GM19468 (cell line): ENCODE data around the gene C1orf35.
A peak's percentile ranks its signal among the peaks of the same experiment; 100 is the strongest.

Experiments used
- ATAC-seq: cut with Tn5 transposase; IDR thresholded peaks from one replicate; pipeline ENCODE4 v1.9.1; 2021; ENCODE audit warnings: mild to moderate bottlenecking, moderate library complexity, moderate number of reproducible peaks; ENCODE audit not compliant: unreplicated experiment; ENCODE audit errors: extremely low read depth

C1orf35 gene

GRCh38 chr1:228082918-228083870, 19.9 kb downstream of the C1orf35 start:
- ATAC-seq = no peak

DNA sequence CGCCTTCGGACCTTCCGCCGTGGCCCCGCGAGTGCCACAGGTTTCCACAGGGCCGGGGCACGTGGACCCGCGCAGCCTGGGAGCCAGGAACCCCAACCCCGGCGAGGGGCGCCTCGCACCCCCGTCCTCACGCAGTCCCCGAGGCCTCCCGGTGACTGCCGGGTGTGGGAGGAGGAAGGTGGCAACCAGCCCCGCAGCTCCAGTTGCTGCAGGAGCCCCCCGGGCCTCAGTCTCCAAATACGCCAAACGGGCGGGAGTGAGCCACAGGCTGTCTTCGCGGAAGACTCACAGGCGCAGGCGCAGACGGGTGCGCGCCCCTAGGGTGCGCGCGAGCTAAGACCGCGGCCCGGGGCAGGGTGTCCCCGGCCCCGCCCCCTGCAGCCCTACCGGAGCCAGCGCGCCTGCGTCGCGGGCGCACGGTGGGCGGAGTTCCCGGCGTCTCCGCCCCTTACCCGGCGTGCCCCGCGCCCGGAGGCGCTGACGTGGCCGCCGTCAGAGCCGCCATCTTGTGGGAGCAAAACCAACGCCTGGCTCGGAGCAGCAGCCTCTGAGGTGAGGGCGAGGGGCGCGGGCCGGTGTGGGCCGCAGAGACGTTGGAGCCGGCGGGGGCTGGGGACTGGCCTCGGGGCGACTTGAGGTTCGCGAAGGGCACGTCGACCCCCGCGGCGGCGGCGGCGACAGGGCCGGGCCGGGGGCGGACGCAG, 20.8 kb downstream of the C1orf35 start, which contains the start of gene ARF1:
ARF1 (plus strand) TSS at position 495 of the 704 bp plus-strand sequence. CDS start 14,407 bp downstream, outside the sequence.
- ATAC-seq = peak; percentile 56

GRCh38 chr1:228081578-228082213, 21.4 kb downstream of the C1orf35 start:
- no peak for ATAC-seq

GRCh38 chr1:228081144-228081543, 22.0 kb downstream of the C1orf35 start:
- ATAC-seq = no peak

DNA sequence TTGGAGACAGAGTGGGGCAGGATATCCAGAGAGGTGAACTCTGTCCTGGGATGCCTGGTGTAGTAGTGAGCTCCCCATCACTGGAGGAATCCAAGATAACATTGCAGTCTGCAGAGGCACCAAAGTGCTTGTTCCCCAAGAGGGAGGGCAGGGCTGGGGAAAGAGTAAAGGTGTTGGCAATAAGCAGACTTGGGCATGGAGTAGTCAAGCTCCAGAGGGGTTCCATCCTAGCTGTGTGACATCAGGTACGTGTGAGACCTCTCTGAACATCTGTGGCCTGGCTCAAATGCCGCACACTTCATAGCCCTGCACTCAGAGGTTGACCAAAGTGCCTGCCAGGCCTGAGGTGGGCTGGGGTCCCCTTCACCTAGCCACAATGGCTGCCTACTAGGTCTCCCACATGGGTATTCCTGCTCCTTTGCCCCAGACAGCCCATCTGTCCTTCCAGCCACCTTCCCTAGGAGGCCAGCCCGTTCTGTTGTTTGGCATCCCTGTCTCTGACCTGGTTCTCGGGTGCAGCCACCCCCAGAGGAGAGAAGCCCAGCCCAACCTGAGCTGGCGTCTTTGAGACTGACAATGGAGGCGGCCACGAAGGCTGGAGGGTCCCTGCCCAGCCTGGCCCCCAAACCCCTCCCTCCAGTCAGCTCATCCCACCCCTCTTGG, 23.4 kb downstream of the C1orf35 start:
- ATAC-seq = no peak

DNA sequence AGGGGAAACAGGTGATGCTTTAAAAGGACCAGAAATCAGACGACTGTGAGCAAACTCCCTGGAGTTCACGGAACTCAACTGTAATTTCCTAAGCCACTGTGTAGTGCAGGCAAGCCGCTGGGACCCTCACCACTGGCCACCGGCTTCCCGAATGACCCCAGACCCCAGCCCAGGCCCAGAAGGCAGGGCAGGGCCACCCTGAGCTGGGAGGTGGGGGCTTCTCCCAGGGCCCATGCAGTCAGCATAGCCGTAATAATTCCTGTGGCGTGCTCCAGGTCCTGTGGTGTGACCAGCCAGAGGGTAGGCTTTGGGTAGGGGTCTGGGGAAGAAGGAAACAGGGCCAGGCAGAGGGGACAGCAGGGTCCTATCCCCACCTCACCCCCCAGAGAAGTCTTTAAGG, 24.1 kb downstream of the C1orf35 start:
- no peak for ATAC-seq

- ATAC-seq = no peak
These were observed 25.4 kb downstream of the C1orf35 start for GRCh38 chr1:228077565-228078330.

GRCh38 chr1:228076796-228077430, 26.2 kb downstream of the C1orf35 start:
- no peak for ATAC-seq

GRCh38 chr1:228075801-228076271, 27.3 kb downstream of the C1orf35 start:
- no peak for ATAC-seq

DNA sequence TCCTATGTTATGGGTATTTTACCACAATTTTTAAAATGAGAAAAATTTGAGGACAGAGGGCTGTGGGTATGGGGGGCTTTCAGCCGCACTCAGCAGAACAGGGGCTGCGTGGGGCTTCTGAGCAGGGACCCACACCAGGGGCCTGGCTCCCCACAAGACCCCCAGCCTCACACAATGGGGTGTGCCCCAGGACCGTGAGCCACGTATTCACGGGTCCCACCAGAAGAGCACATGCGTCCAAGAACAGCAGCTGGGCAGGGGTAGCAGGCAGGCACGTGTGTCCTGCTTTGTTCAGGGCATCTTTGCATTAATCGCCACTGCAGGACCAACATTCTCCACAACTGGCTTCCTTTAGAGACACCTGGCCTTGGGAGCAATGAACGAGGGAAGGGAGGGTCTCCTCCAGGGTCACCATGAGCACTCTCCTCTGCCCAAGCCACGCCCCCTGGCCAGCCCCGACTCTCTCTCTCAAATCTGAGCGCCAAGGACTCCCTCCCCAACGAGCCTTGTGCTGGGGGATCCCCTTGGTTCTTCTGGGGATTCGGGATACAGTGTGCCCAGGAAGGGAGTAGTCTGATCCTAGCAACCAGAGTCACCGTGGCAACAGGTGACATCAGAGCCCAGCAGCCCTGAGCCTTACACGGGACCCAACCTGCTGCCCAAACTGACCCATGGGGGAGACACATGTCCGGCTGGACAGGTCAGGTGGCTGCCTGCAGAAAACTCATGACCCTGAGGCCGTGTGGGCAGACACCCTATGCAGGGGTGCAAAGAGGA, 28.0 kb downstream of the C1orf35 start:
- ATAC-seq = no peak

DNA sequence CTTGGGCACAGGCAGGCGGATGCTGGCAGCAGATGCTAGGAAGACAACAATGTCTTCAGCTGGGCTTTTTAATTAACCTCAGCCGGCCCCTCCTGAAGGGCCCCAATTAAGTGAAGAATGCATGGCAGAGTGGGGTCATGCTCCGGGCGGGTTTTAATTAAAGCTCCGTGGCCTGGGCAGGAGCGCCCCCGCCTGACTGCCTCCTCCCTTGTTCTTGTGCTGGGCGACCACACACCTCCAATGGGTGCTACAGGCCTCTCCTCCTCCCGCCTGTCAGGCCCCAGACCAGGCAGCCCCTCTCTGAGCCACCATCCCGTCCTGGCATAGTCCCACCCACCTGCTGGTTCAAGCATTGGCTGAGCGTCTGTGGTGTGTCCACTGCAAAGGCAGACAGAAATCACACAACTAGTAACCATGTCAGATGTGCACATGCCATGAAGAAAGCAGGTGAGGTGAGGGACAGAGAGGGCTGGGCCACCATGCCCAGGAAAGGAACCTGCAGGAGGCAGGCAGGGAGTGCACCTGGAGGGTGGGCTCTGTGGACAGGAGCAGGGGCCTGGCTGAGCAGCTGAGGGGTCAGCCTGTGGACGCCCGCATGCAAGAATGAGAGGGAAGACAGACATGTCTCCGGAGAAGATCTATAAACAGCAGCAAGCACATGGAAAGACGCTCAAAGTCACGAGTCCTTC, 29.1 kb downstream of the C1orf35 start:
- no peak for ATAC-seq

DNA sequence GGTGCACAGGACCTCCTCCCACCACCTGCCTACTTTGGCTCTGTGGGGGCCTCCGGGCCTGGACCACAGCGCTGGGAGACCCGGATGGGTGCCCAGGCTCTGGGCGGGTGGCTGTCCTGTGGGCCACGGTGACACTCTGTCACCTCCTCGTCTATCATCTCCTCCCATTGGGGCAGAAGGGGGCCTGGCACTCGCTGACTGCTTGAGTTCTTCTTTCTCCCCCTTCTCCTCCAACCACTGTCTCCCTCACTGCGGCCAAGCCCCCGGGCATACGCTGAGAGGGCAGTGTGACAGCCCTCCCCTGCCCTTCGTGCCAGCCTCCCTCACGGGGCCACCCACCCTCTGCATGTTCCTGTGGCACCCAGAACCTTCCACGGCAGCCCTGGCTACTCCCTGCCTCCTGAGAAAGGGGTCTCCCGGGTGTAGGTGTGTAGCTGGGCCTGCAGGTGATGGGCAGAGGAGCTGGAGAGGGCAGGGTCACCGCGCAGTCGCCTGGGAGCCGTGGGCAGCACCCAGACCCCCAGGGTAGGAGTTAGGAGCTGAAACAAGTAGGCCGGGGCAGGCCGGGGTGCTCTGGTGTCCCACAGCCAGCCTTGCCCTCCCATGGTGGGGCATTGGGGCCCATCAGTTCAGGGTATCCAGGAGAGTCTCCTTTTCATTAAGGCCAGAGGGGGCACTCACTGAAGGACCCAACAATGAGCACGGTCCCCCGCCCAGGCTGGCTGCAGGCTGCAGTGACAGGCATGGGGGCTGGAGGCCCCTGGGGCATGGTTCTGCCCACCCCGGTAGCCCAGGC, 29.9 kb downstream of the C1orf35 start:
- no peak for ATAC-seq

DNA sequence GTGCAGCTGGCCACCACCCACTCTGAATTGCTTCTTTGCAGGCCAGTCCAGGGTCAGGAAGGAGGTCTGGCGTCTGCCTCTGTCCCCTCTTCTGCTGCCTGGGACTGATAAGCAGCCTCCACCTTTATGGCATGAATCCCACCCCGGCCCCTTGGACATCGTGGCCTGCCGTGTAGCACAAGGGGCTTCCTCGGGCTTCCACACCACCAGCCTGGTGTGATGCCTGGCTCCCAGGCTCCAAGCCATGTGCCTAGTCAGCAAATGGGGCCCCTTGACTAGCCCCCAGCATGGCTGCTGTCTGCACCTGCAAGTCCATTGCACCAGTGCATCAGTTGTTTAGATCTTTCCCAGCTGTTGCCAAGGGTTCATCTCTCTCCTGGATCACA, 30.5 kb downstream of the C1orf35 start:
- no peak for ATAC-seq

DNA sequence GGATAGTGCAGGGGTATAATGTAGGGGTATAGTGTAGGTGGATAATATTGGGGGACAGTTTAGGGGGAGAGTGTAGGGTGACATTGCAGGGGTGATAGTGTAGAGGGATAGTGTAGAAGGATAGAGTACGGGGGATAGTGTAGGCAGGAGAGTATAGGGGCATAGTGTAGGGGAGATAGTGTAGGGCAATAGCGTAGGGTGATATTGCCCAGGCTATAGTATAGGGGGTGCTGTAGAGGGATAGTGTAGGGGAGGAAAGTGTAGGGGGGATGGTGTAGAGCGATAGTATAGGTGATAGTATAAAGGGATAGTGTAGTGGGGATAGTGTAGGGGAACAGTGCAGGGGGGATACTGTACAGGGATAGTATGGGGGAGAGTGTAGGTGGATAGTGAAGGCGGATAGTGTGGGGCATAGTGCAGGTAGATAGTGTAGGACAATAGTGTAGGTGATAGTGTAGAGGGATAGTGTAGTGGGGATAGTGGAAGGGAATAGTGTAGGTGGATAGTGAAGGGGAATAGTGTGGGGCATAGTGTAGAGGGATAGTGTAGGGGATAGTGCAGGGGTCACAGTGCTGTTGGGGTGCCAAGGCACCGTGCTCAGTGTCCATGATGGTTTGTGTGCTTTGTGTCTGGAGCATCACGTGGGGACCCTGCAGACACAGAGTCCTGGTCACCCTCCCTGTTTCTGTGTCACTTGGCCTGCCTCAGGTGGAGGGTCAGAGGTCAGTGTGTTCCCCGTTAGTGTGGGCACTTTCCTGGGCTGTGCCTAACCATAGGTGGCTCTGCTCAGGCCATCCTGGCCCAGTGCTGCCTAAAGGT, 31.1 kb downstream of the C1orf35 start:
- no peak for ATAC-seq

GRCh38 chr1:228070851-228071250, 32.3 kb downstream of the C1orf35 start:
- ATAC-seq = no peak

- ATAC-seq = no peak
These were observed 33.0 kb downstream of the C1orf35 start for GRCh38 chr1:228070173-228070572.
